Upper lobe of right lung (tissue), 1 donor: ENCODE results near the gene KRT79. TPM values are rescaled to one million over a fixed set of nuclear protein-coding genes. Genes with fewer than 3 reads are reported as not detected.

Experiments used
- ATAC-seq: fragments of 200-7000 bp; cut with Tn5 transposase; one replicate; pipeline ENCODE4 v1.9.1; 2020; ENCODE audit warnings: mild to moderate bottlenecking, moderate library complexity
- DNase-seq: peaks from one replicate; pipeline ENCODE4 v3.0.0-alpha.2; 2020
- H3K27ac ChIP-seq: fragments of 200-600 bp; one replicate; pipeline ENCODE4 v1.8.0; 2022
- H3K27me3 ChIP-seq: fragments of 200-600 bp; one replicate; pipeline ENCODE4 v1.8.0; 2022; ENCODE audit warnings: mild to moderate bottlenecking
- H3K36me3 ChIP-seq: fragments of 200-600 bp; one replicate; pipeline ENCODE4 v1.8.0; 2022
- H3K4me1 ChIP-seq: fragments of 200-600 bp; one replicate; pipeline ENCODE4 v1.8.0; 2022
- H3K4me3 ChIP-seq: fragments of 200-600 bp; one replicate; pipeline ENCODE4 v1.8.0; 2022; ENCODE audit warnings: mild to moderate bottlenecking
- H3K9me3 ChIP-seq: fragments of 200-600 bp; one replicate; pipeline ENCODE4 v1.8.0; 2022
- CTCF ChIP-seq: fragments of 200-600 bp; IDR thresholded peaks from one replicate; pipeline ENCODE4 v1.8.0; 2022; ENCODE audit warnings: antibody characterized with exemption
- intact Hi-C: fragments of 100-400 bp; cut with DNase I; formaldehyde crosslinking; loops from one replicate; pipeline ENCODE4 v1.11.0; 2022
- total RNA-seq: library from RNA; stranded (reverse); fragmentation: NEBNext Ultra II Directional; extraction: Animal tissue kit (Norgen Biotek cat#: 25700); gene quantifications from one replicate; pipeline ENCODE4 v1.2.1, GENCODE V29; 2021
- donor health status: DM: no; HTN: yes; CAD: no; lungs with severe emphysema.

KRT79 gene
- total RNA-seq, 1 donor from 2014 or later = 5.4 TPM

GRCh38 chr12:52871291-52872039 lies 37.4 kb upstream of the KRT79 start:
- TF ChIP-seq CTCF = no peak
- Histone ChIP-seq H3K27me3 (no peaks in the 10 kb centered on the region), H3K4me1 (peaks cover 34% of the 10 kb centered on the region), H3K36me3 (no peaks in the 10 kb centered on the region), H3K4me3 (no peak overlapping the region), H3K9me3 (no peaks in the 10 kb centered on the region), H3K27ac (peak overlapping the region; percentile 17)
- intact Hi-C loops = loop anchor here (10.0 kb wide), 1 partner anchor 727 kb away; no protein-coding TSS in a partner anchor
- ATAC-seq (no peak), DNase-seq (no peak)

- DNase-seq (peak; percentile 83), ATAC-seq (peak; percentile 70)
- Histone ChIP-seq H3K27me3 (no peaks in the 10 kb centered on the region), H3K4me3 (no peak overlapping the region), H3K9me3 (no peaks in the 10 kb centered on the region), H3K36me3 (no peaks in the 10 kb centered on the region), H3K4me1 (peaks cover 34% of the 10 kb centered on the region), H3K27ac (peak overlapping the region; percentile 17)
- peak; percentile 74 for TF ChIP-seq CTCF
- intact Hi-C loops = loop anchor here (10.0 kb wide), 1 partner anchor 726 kb away; no protein-coding TSS in a partner anchor
These were observed 36.5 kb upstream of the KRT79 start for GRCh38 chr12:52870361-52871290.

GRCh38 chr12:52867642-52868041 lies 33.5 kb upstream of the KRT79 start:
- no peak for TF ChIP-seq CTCF
- Histone ChIP-seq H3K4me1 (peaks cover 24% of the 10 kb centered on the region), H3K27me3 (no peaks in the 10 kb centered on the region), H3K36me3 (no peaks in the 10 kb centered on the region), H3K27ac (no peak overlapping the region), H3K4me3 (no peak overlapping the region), H3K9me3 (no peaks in the 10 kb centered on the region)
- peak; percentile 89 for DNase-seq
- ATAC-seq = peak; percentile 79
- intact Hi-C loops = no loop called here

GRCh38 chr12:52867152-52867551 lies 33.0 kb upstream of the KRT79 start:
- Histone ChIP-seq H3K27me3 (no peaks in the 10 kb centered on the region), H3K27ac (no peak overlapping the region), H3K9me3 (no peaks in the 10 kb centered on the region), H3K4me3 (no peak overlapping the region), H3K36me3 (no peaks in the 10 kb centered on the region), H3K4me1 (peaks cover 24% of the 10 kb centered on the region)
- intact Hi-C loops = no loop called here
- TF ChIP-seq CTCF = no peak
- no peak for DNase-seq
- no peak for ATAC-seq

GRCh38 chr12:52865090-52865944 lies 31.2 kb upstream of the KRT79 start:
- intact Hi-C loops = no loop called here
- H3K4me1 ChIP-seq = peaks cover 6% of the 10 kb centered on the region
- no peaks in the 10 kb centered on the region for H3K36me3 ChIP-seq
- peak; percentile 82 for ATAC-seq
- no peaks in the 10 kb centered on the region for H3K27me3 ChIP-seq
- H3K9me3 ChIP-seq = no peaks in the 10 kb centered on the region
- TF ChIP-seq CTCF = peak; percentile 83
- no peak overlapping the region for H3K27ac ChIP-seq
- peak; percentile 83 for DNase-seq
- no peak overlapping the region for H3K4me3 ChIP-seq
